ENCODE data around the gene C17orf100. TPM values are rescaled to one million over a fixed set of nuclear protein-coding genes. Genes with fewer than 3 reads are reported as not detected.

C17orf100 gene
- 0.18 TPM in 1 of 2 replicates, not detected in the other for total RNA-seq (2014; rRNA removed; shearing (Covaris generic); ENCODE audit: low replicate concordance)

DNA sequence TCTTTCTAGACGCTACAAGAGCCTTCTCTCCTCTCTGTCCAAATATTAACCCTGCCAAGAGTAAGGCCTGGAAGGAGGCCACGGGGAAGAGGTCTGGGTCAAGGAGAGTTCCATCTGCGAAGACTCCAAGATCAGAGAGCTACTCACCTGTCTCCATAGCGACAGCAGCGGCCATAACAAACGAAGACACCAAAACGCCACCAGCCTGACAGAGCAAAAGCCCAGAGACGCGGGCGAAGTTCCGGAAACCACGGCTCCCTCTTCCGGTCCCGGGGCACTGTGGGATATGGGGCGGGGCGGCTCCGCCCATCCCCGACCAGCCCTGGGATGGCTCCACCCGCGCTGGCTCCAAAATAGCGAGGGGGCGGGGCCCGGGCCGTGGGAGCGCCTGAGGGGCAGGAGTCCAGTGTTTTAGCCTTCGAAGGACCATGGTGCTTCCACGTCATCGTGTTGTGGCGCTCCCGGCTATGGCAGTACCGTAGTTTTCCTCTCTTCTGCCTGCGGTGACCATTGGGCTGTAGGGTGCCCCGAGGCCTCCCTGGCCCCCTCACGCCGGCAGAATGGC, at the start of gene C17orf100, which contains the start of gene MED31:
Gene C17orf100, plus strand, starts transcription at position 409 of the 565 bp plus-strand sequence. Its CDS starts 152 bp downstream, at position 561.
Gene MED31, minus strand, starts transcription at position 252 of the 565 bp plus-strand sequence. Its CDS starts 77 bp downstream, at position 175.
- Histone ChIP-seq H4K20me1 (ENCODE audit: insufficient read depth, low read depth, low read length) (no peaks in the 10 kb centered on the region), H3K79me2 (ENCODE audit: low read length) (peaks cover 46% of the 10 kb centered on the region), H3K27ac (ENCODE audit: low read length) (peak within 1 kb of the TSS; percentile 90), H3K4me1 (ENCODE audit: low read length) (peaks cover 65% of the 10 kb centered on the region), H3K4me2 (ENCODE audit: low read depth, low read length, poor library complexity, severe bottlenecking) (peak within 1 kb of the TSS; percentile 85), H3K9me2 (replicated peaks; ENCODE audit: insufficient read depth, low read length) (no peaks in the 10 kb centered on the region), H3K27me3 (ENCODE audit: low read length) (no peaks in the 10 kb centered on the region), H3K9ac (ENCODE audit: low read length) (peak within 1 kb of the TSS; percentile 80), H3K36me3 (ENCODE audit: insufficient read depth, low read length) (peaks cover 20% of the 10 kb centered on the region; the same call in 1 of the 2 replicates), H2AFZ (ENCODE audit: low read length) (no peak within 1 kb of the TSS), H3K9me3 (ENCODE audit: low read length) (no peaks in the 10 kb centered on the region), H3K4me3 (ENCODE audit: low read length) (peak within 1 kb of the TSS; percentile 90)
- DNase-seq: peak; percentile 98

DNA sequence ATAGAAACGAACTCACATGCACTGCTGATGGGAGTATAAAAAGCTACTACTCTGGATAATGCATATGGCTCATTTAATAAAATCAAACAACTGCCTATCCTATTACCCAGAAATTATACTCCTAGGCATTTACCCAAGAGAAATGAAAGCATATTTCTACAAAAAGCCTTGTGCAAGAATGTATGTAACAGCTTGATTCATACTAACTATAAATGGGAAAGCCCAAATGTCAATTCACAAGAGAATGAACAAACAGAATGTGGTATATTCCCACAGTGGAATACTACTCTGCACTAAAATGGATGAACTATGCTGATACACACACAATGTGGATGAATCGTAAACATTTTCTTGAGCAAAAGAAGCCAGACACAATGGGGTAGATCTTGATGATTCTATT, 49.4 kb upstream of the C17orf100 start:
- Histone ChIP-seq H3K9ac (ENCODE audit: low read length) (no peak overlapping the region), H3K4me3 (ENCODE audit: low read length) (no peak overlapping the region), H3K36me3 (ENCODE audit: insufficient read depth, low read length) (peaks cover 70% of the 10 kb centered on the region), H3K27ac (ENCODE audit: low read length) (no peak overlapping the region), H3K9me3 (ENCODE audit: low read length) (no peaks in the 10 kb centered on the region), H4K20me1 (ENCODE audit: insufficient read depth, low read depth, low read length) (no peaks in the 10 kb centered on the region), H3K4me1 (ENCODE audit: low read length) (peaks cover 33% of the 10 kb centered on the region), H3K27me3 (ENCODE audit: low read length) (no peaks in the 10 kb centered on the region), H3K79me2 (ENCODE audit: low read length) (peaks cover 17% of the 10 kb centered on the region), H3K4me2 (ENCODE audit: low read depth, low read length, poor library complexity, severe bottlenecking) (no peak overlapping the region), H2AFZ (ENCODE audit: low read length) (no peak overlapping the region), H3K9me2 (replicated peaks; ENCODE audit: insufficient read depth, low read length) (no peaks in the 10 kb centered on the region)
- DNase-seq: no peak

DNA sequence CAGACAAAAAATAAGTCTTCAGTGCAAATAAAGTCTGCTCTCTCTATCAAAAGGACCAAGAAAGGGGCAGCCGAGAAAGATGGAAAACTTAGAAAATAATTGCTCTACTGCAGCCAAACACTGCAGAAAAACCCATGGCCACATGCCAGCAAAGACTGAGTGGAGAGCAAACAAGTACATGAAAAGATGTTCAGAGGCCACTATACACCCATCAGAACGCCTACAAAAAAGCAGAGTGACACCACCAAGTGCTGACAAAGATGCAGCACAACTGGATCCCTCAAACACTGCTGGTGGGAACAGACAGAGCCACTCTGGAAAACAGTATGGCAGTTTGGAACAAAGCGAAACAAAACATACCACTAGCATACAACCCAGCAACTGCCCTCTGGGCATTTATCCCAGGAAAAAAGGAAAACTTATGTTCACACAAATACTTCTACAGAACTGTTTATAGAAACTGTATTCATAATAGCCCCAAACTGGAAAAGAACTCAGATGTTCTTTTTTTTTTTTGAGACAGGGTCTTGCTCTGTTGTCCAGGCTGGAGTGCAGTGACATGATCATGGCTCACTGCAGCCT, 47.7 kb upstream of the C17orf100 start:
- Histone ChIP-seq H2AFZ (ENCODE audit: low read length) (no peak overlapping the region), H4K20me1 (ENCODE audit: insufficient read depth, low read depth, low read length) (no peaks in the 10 kb centered on the region), H3K4me2 (ENCODE audit: low read depth, low read length, poor library complexity, severe bottlenecking) (no peak overlapping the region), H3K9ac (ENCODE audit: low read length) (no peak overlapping the region), H3K79me2 (ENCODE audit: low read length) (peaks cover 17% of the 10 kb centered on the region), H3K9me3 (ENCODE audit: low read length) (no peaks in the 10 kb centered on the region), H3K36me3 (ENCODE audit: insufficient read depth, low read length) (peaks cover 67% of the 10 kb centered on the region), H3K4me3 (ENCODE audit: low read length) (no peak overlapping the region), H3K9me2 (replicated peaks; ENCODE audit: insufficient read depth, low read length) (no peaks in the 10 kb centered on the region), H3K4me1 (ENCODE audit: low read length) (peaks cover 19% of the 10 kb centered on the region), H3K27ac (ENCODE audit: low read length) (no peak overlapping the region), H3K27me3 (ENCODE audit: low read length) (no peaks in the 10 kb centered on the region)
- DNase-seq: no peak

DNA sequence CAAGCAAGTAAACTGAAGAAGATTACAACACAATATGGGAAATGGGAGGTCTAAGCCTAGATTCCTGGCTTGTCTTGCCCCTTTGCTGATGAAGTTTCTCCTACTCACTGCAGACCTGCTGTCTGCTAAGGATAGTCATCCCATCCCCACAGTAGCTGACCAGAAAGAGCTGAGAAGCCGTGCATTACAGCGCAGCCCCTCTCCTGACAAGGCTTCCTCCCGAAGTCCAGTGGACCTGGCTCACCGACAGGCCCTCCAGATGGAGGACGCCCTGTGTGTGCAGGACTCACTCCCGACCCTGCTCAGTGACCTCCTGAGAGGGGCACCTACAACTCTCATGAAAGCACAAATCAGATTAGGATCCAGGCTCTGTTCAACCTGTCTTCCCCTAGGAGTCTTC, 46.4 kb upstream of the C17orf100 start:
- peaks cover 63% of the 10 kb centered on the region; the same call in 1 of the 2 replicates for H3K36me3 ChIP-seq (ENCODE audit: insufficient read depth, low read length)
- no peaks in the 10 kb centered on the region for H4K20me1 ChIP-seq (ENCODE audit: insufficient read depth, low read depth, low read length)
- no peaks in the 10 kb centered on the region for H3K27me3 ChIP-seq (ENCODE audit: low read length)
- no peak overlapping the region for H2AFZ ChIP-seq (ENCODE audit: low read length)
- H3K27ac ChIP-seq (ENCODE audit: low read length): no peak overlapping the region
- H3K4me1 ChIP-seq (ENCODE audit: low read length): peaks cover 6% of the 10 kb centered on the region
- no peaks in the 10 kb centered on the region for H3K9me2 ChIP-seq (replicated peaks; ENCODE audit: insufficient read depth, low read length)
- no peak for DNase-seq
- H3K9me3 ChIP-seq (ENCODE audit: low read length): no peaks in the 10 kb centered on the region
- no peak overlapping the region for H3K4me3 ChIP-seq (ENCODE audit: low read length)
- H3K4me2 ChIP-seq (ENCODE audit: low read depth, low read length, poor library complexity, severe bottlenecking): no peak overlapping the region
- no peak overlapping the region for H3K9ac ChIP-seq (ENCODE audit: low read length)
- H3K79me2 ChIP-seq (ENCODE audit: low read length): peaks cover 17% of the 10 kb centered on the region

DNA sequence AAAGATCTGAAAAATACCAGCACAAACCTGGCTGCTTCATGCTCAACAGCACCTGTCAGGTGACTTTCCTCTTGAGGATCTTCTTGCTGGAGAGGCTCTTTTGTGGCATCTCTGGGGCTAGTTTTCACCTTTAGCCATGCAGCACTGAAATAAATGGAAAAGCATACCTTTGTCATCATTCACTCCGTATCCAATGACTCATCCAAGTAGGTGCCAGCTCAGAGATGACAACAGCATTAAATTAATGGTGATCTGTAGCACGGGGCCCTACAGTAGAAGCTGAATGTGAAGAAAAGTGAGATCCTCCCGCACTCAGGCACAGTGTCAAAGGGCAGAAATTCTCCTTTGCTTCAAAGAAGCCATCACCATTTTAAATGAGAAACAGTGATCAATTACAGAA, 43.2 kb upstream of the C17orf100 start:
- Histone ChIP-seq H3K9ac (ENCODE audit: low read length) (no peak overlapping the region), H3K36me3 (ENCODE audit: insufficient read depth, low read length) (peaks cover 55% of the 10 kb centered on the region; the same call in 1 of the 2 replicates)

DNA sequence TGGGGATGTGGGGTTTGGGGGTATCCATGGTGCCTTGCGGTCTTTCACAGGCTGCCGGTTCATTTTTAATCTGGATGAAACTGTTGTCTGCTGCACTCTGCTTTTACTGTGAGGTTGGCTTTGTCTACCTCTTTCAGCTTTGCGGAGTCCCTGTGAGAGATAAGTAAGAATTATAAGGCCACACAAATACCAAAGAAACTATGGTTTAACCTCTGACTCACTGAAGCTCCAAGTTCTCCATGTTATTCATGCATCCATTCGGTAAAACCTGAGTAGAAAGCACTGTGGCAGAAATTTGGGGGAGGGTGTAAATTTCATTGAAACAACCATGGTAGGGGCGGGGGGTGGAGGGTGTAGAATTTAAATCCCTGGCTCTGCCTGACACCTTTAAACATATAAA, 41.6 kb upstream of the C17orf100 start:
- Histone ChIP-seq H3K4me3 (ENCODE audit: low read length) (no peak overlapping the region), H3K36me3 (ENCODE audit: insufficient read depth, low read length) (peaks cover 53% of the 10 kb centered on the region; the same call in 1 of the 2 replicates), H3K9ac (ENCODE audit: low read length) (no peak overlapping the region), H3K9me3 (ENCODE audit: low read length) (no peaks in the 10 kb centered on the region), H3K9me2 (replicated peaks; ENCODE audit: insufficient read depth, low read length) (no peaks in the 10 kb centered on the region), H2AFZ (ENCODE audit: low read length) (no peak overlapping the region), H3K4me2 (ENCODE audit: low read depth, low read length, poor library complexity, severe bottlenecking) (no peak overlapping the region), H3K27ac (ENCODE audit: low read length) (no peak overlapping the region), H3K4me1 (ENCODE audit: low read length) (no peaks in the 10 kb centered on the region), H3K79me2 (ENCODE audit: low read length) (peaks cover 26% of the 10 kb centered on the region), H3K27me3 (ENCODE audit: low read length) (no peaks in the 10 kb centered on the region), H4K20me1 (ENCODE audit: insufficient read depth, low read depth, low read length) (no peaks in the 10 kb centered on the region)
- DNase-seq: no peak

More for the DNA sequence above, 43.2 kb upstream of the C17orf100 start:
- Histone ChIP-seq H3K27ac (ENCODE audit: low read length) (no peak overlapping the region), H3K4me1 (ENCODE audit: low read length) (no peaks in the 10 kb centered on the region), H3K9me2 (replicated peaks; ENCODE audit: insufficient read depth, low read length) (no peaks in the 10 kb centered on the region), H4K20me1 (ENCODE audit: insufficient read depth, low read depth, low read length) (no peaks in the 10 kb centered on the region), H3K4me3 (ENCODE audit: low read length) (no peak overlapping the region), H3K27me3 (ENCODE audit: low read length) (no peaks in the 10 kb centered on the region), H2AFZ (ENCODE audit: low read length) (no peak overlapping the region), H3K4me2 (ENCODE audit: low read depth, low read length, poor library complexity, severe bottlenecking) (no peak overlapping the region), H3K79me2 (ENCODE audit: low read length) (peaks cover 15% of the 10 kb centered on the region), H3K9me3 (ENCODE audit: low read length) (no peaks in the 10 kb centered on the region)
- no peak for DNase-seq

DNA sequence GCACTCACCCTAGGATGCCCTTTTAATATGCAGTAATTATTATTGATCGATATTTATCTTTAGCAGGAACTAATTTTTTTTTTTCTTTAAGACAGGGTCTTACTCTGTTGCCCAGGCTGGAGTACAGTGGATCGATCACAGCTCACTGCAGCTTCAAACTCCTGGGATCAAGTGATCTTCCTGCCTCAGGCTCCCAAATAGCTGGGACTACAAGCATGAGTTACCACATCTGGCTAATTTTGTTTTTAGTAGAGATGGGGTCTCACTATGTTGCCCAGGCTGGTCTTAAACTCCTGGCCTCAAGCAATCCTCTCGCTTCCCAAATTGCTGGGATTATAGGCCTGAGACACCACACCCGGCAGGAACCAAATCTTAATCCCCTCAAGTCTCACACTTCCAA, 40.3 kb upstream of the C17orf100 start:
- DNase-seq: no peak
- Histone ChIP-seq H3K9me3 (ENCODE audit: low read length) (no peaks in the 10 kb centered on the region), H3K36me3 (ENCODE audit: insufficient read depth, low read length) (peaks cover 45% of the 10 kb centered on the region), H3K79me2 (ENCODE audit: low read length) (peaks cover 32% of the 10 kb centered on the region), H4K20me1 (ENCODE audit: insufficient read depth, low read depth, low read length) (no peaks in the 10 kb centered on the region), H3K27me3 (ENCODE audit: low read length) (no peaks in the 10 kb centered on the region), H3K4me3 (ENCODE audit: low read length) (no peak overlapping the region), H3K4me1 (ENCODE audit: low read length) (no peaks in the 10 kb centered on the region), H3K4me2 (ENCODE audit: low read depth, low read length, poor library complexity, severe bottlenecking) (no peak overlapping the region), H2AFZ (ENCODE audit: low read length) (no peak overlapping the region), H3K9me2 (replicated peaks; ENCODE audit: insufficient read depth, low read length) (no peaks in the 10 kb centered on the region), H3K9ac (ENCODE audit: low read length) (no peak overlapping the region), H3K27ac (ENCODE audit: low read length) (no peak overlapping the region)

DNA sequence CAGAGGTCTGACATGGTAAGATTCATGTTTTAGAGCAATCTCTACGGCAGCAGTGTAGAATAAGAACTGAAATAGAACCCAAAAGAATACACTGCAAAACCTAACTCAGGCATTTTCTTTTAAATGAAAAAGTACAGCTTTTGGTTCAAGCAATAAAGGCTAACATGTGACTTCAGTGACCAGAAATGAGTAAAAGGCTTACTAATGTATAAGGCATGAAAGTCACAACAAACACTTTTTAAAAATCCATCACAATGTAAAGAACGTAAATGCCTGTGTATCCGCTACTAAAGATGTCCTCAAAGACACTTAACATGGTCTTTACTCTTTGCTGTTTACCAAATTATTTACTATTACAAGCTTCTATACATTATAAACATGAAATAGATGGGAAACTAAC, 27.6 kb upstream of the C17orf100 start:
- Histone ChIP-seq H3K9ac (ENCODE audit: low read length) (no peak overlapping the region), H4K20me1 (ENCODE audit: insufficient read depth, low read depth, low read length) (no peaks in the 10 kb centered on the region), H3K9me3 (ENCODE audit: low read length) (no peaks in the 10 kb centered on the region), H3K27ac (ENCODE audit: low read length) (no peak overlapping the region), H3K4me1 (ENCODE audit: low read length) (no peaks in the 10 kb centered on the region), H2AFZ (ENCODE audit: low read length) (no peak overlapping the region), H3K9me2 (replicated peaks; ENCODE audit: insufficient read depth, low read length) (no peaks in the 10 kb centered on the region), H3K79me2 (ENCODE audit: low read length) (peaks cover 47% of the 10 kb centered on the region), H3K36me3 (ENCODE audit: insufficient read depth, low read length) (peaks cover 61% of the 10 kb centered on the region), H3K27me3 (ENCODE audit: low read length) (no peaks in the 10 kb centered on the region), H3K4me2 (ENCODE audit: low read depth, low read length, poor library complexity, severe bottlenecking) (no peak overlapping the region), H3K4me3 (ENCODE audit: low read length) (no peak overlapping the region)
- DNase-seq: no peak

Data from Karpas-422 (cell line).